Activated naive CD4-positive, alpha-beta T cell treated with anti-CD3 and anti-CD28 coated beads, Interleukin-2, amount 50 U/mL, for 24 hours (primary cell): ENCODE results near the gene SPOUT1.
"Not testable (repeated sequence)": the region's sequence is repeated elsewhere in the genome, so short reads cannot be mapped to it uniquely, and the experiment has no call there.

Experiments
- H3K27ac Mint-ChIP-seq: one replicate; pipeline ENCODE4 v1.8.0; 2021; ENCODE audit warnings: mild to moderate bottlenecking, mixed read lengths
- H3K27me3 Mint-ChIP-seq: one replicate; pipeline ENCODE4 v1.8.0; 2021; ENCODE audit warnings: mixed read lengths
- H3K36me3 Mint-ChIP-seq: one replicate; pipeline ENCODE4 v1.8.0; 2021; ENCODE audit warnings: mixed read lengths
- H3K4me1 Mint-ChIP-seq: one replicate; pipeline ENCODE4 v1.8.0; 2021; ENCODE audit warnings: mixed read lengths
- H3K4me3 Mint-ChIP-seq: one replicate; pipeline ENCODE4 v1.8.0; 2021; ENCODE audit warnings: mild to moderate bottlenecking, mixed read lengths
- H3K9me3 Mint-ChIP-seq: one replicate; pipeline ENCODE4 v1.8.0; 2021; ENCODE audit warnings: mixed read lengths

The SPOUT1 gene

GRCh38 chr9:128800061-128800460, 29.5 kb downstream of the SPOUT1 start:
- Mint-ChIP-seq H3K36me3 (peaks cover 3% of the 10 kb centered on the region), H3K27ac (no peak overlapping the region), H3K4me3 (no peak overlapping the region), H3K27me3 (no peaks in the 10 kb centered on the region), H3K4me1 (no peaks in the 10 kb centered on the region), H3K9me3 (no peaks in the 10 kb centered on the region)

- H3K27ac Mint-ChIP-seq = no peak overlapping the region
- H3K36me3 Mint-ChIP-seq = peaks cover 3% of the 10 kb centered on the region
- no peaks in the 10 kb centered on the region for H3K4me1 Mint-ChIP-seq
These were observed 30.7 kb downstream of the SPOUT1 start for GRCh38 chr9:128798896-128799295.

DNA sequence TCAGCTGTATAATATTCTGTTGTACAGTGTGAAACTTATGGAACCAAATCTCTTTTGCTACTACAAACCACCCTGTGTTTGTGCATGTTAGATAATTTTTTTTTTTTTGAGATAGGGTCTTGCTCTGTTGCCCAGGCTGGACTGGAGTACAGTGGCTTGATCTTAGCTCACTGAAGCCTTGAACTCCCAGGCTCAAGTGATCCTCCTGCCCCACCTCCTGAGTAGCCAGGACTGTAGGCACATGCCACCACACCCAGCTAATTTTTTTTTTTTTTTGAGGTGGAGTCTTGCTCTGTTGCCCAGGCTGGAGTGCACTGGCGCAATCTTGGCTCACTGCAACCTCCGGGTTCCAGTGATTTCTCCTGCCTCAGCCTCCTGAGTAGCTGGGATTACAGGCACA, 34.6 kb downstream of the SPOUT1 start:
- not testable (repeated sequence) for H3K4me3 Mint-ChIP-seq, H3K27me3 Mint-ChIP-seq, H3K9me3 Mint-ChIP-seq, H3K4me1 Mint-ChIP-seq, H3K36me3 Mint-ChIP-seq, H3K27ac Mint-ChIP-seq

More at GRCh38 chr9:128798896-128799295, 30.7 kb downstream of the SPOUT1 start:
- H3K4me3 Mint-ChIP-seq = no peak overlapping the region
- no peaks in the 10 kb centered on the region for H3K27me3 Mint-ChIP-seq
- H3K9me3 Mint-ChIP-seq = no peaks in the 10 kb centered on the region

- Mint-ChIP-seq H3K27me3 (no peaks in the 10 kb centered on the region), H3K9me3 (no peaks in the 10 kb centered on the region), H3K27ac (no peak overlapping the region), H3K36me3 (peaks cover 2% of the 10 kb centered on the region), H3K4me1 (peaks cover 10% of the 10 kb centered on the region), H3K4me3 (no peak overlapping the region)
These were observed 36.5 kb downstream of the SPOUT1 start for GRCh38 chr9:128792978-128793686.

- H3K27ac Mint-ChIP-seq = no peak overlapping the region
- H3K27me3 Mint-ChIP-seq = no peaks in the 10 kb centered on the region
- no peaks in the 10 kb centered on the region for H3K9me3 Mint-ChIP-seq
- peaks cover 2% of the 10 kb centered on the region for H3K36me3 Mint-ChIP-seq
- no peak overlapping the region for H3K4me3 Mint-ChIP-seq
- H3K4me1 Mint-ChIP-seq = peaks cover 10% of the 10 kb centered on the region
These were observed 37.5 kb downstream of the SPOUT1 start for GRCh38 chr9:128792134-128792533.

DNA sequence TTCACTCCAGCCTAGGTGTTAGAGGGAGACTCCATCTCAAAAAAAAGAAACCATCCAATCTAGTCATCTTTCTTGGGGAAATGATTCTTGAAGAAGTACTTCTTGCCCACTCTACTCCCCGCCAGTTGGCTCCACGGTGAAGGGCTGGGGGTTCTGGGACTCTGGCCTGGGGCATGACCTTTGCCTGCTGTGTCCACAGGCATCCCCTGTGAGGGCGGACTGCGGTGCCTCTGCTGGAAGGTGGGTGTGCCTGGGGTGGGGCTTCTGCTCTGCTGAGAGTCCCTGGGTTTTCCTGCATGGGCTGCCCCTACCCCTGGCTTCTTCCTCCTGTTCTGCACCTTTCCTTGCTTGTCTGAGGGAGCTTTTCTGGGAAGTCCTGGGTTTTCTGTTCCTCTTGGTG, 39.1 kb downstream of the SPOUT1 start:
- Mint-ChIP-seq H3K36me3 (peaks cover 2% of the 10 kb centered on the region), H3K4me1 (peaks cover 10% of the 10 kb centered on the region), H3K27ac (no peak overlapping the region), H3K4me3 (no peak overlapping the region), H3K27me3 (no peaks in the 10 kb centered on the region), H3K9me3 (no peaks in the 10 kb centered on the region)

DNA sequence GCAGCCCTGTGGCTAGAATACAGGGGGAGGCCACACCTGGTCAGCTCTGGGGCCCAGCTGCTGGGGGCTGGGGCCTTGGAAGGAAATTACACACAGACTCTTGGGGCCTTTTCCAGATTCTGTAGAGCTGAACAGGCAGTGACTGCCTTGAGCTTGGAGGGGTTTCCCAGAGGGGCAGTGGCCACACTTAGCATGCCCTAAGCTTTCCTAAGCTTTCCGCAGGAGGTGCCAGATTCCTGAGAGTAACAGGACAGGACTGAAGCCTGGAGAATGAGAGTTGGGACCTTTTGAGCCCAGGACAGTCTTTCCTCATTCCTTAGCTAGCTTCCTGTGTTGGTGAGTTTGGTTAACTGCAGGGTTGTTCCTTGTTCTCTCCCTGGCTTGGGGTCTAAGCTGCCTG, 41.1 kb downstream of the SPOUT1 start:
- peak overlapping the region; percentile 91 for H3K4me3 Mint-ChIP-seq
- H3K9me3 Mint-ChIP-seq = no peaks in the 10 kb centered on the region
- H3K4me1 Mint-ChIP-seq = peaks cover 10% of the 10 kb centered on the region
- no peaks in the 10 kb centered on the region for H3K27me3 Mint-ChIP-seq
- H3K27ac Mint-ChIP-seq = no peak overlapping the region
- H3K36me3 Mint-ChIP-seq = no peaks in the 10 kb centered on the region

GRCh38 chr9:128787659-128788058, 41.9 kb downstream of the SPOUT1 start:
- Mint-ChIP-seq H3K27me3 (no peaks in the 10 kb centered on the region), H3K4me3 (peak overlapping the region; percentile 91), H3K27ac (peak overlapping the region; percentile 80), H3K4me1 (peaks cover 5% of the 10 kb centered on the region), H3K9me3 (no peaks in the 10 kb centered on the region), H3K36me3 (no peaks in the 10 kb centered on the region)

DNA sequence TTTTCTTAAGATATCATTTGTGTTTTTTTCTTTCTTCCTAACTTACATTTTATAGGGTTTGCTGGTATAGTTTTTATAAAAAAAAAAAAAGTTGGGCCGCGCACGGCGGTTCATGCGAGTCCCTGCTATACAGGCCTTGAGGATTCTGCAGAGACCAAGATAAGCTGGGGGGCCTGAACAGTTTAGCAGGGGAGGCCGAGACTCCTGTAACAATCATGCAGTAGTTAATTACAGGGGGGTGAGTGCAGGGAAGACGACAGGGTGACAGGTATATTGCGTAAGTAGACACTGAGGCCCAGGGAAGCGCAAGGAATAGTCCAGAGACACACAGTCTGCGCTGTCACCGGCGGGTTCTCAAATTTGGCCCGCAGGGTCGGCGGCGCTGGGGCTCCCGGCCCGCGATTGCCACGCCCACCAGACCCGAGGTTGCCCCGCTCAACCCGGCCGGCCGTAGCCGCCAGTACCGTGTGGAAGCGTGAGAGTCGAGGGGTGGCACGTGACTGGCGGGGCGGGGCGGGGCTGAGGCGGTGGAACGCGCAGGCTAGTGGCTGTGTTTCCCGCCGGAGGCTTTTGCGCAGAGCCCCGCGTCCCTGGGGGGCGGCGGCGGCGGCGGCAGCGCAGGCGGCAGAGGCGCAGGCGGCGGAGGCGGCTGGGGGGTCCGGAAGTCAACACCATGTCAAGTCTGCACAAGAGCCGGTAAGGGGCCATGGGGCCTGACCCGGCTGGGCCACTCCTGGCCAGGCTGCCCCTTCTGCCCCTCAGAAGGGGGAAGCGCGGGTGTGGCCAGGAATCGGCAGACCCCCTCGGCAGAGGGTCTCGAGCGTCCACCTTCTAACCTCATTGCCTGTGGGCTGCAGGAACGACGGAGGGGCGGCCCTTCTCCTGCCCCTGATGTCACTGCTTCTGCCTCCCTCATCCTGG, 42.7 kb downstream of the SPOUT1 start, which contains the start of gene TBC1D13:
Gene TBC1D13, plus strand, starts transcription at position 573 of the 921 bp plus-strand sequence. Its CDS starts 101 bp downstream, at position 674.
- Mint-ChIP-seq H3K36me3 (no peaks in the 10 kb centered on the region), H3K4me3 (peak within 1 kb of the TSS; percentile 91), H3K27me3 (no peaks in the 10 kb centered on the region), H3K4me1 (peaks cover 5% of the 10 kb centered on the region), H3K9me3 (no peaks in the 10 kb centered on the region), H3K27ac (peak within 1 kb of the TSS; percentile 84)

- no peaks in the 10 kb centered on the region for H3K36me3 Mint-ChIP-seq
- H3K27me3 Mint-ChIP-seq = no peaks in the 10 kb centered on the region
- no peak overlapping the region for H3K27ac Mint-ChIP-seq
- no peaks in the 10 kb centered on the region for H3K9me3 Mint-ChIP-seq
- H3K4me1 Mint-ChIP-seq = peaks cover 5% of the 10 kb centered on the region
- peak overlapping the region; percentile 36 for H3K4me3 Mint-ChIP-seq
These were observed 44.2 kb downstream of the SPOUT1 start for GRCh38 chr9:128785427-128785826.

DNA sequence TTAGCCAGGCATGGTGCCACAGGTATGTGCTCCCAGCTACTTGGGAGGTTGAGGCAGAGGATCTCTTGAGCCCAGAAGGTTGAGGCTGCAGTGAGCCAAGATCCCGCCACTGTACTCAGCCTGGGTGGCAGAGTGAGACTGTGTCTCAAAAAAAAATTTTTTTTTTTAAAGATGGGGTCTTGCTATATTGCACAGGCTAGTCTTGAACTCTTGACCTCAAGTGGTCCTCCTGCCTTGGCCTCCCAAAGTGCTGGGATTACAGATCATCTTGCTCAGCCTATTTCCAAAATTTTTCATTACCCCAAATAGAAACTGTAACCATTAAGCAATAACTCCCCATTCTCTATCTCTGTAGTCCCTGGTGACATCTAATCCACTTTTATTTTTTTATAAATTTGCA, 46.9 kb downstream of the SPOUT1 start:
- Mint-ChIP-seq H3K27me3 (no peaks in the 10 kb centered on the region), H3K36me3 (no peaks in the 10 kb centered on the region), H3K9me3 (no peaks in the 10 kb centered on the region), H3K27ac (no peak overlapping the region), H3K4me1 (no peaks in the 10 kb centered on the region), H3K4me3 (no peak overlapping the region)

- H3K27ac Mint-ChIP-seq = no peak overlapping the region
- no peaks in the 10 kb centered on the region for H3K27me3 Mint-ChIP-seq
- no peaks in the 10 kb centered on the region for H3K36me3 Mint-ChIP-seq
- H3K9me3 Mint-ChIP-seq = no peaks in the 10 kb centered on the region
- no peaks in the 10 kb centered on the region for H3K4me1 Mint-ChIP-seq
- no peak overlapping the region for H3K4me3 Mint-ChIP-seq
These were observed 48.2 kb downstream of the SPOUT1 start for GRCh38 chr9:128781187-128782070.

DNA sequence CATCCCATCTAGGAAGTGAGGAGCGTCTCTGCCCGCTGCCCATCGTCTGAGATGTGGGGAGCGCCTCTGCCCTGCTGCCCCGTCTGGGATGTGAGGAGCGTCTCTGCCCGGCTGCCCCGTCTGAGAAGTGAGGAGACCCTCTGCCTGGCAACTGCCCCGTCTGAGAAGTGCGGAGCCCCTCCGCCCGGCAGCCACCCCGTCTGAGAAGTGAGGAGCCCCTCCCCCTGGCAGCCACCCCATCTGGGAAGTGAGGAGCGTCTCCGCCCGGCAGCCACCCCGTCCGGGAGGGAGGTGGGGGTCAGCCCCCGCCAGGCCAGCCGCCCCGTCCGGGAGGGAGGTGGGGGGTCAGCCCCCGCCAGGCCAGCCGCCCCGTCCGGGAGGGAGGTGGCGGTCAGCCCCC, 49.5 kb downstream of the SPOUT1 start:
- not testable (repeated sequence) for H3K36me3 Mint-ChIP-seq, H3K27me3 Mint-ChIP-seq, H3K4me1 Mint-ChIP-seq, H3K4me3 Mint-ChIP-seq, H3K9me3 Mint-ChIP-seq, H3K27ac Mint-ChIP-seq

DNA sequence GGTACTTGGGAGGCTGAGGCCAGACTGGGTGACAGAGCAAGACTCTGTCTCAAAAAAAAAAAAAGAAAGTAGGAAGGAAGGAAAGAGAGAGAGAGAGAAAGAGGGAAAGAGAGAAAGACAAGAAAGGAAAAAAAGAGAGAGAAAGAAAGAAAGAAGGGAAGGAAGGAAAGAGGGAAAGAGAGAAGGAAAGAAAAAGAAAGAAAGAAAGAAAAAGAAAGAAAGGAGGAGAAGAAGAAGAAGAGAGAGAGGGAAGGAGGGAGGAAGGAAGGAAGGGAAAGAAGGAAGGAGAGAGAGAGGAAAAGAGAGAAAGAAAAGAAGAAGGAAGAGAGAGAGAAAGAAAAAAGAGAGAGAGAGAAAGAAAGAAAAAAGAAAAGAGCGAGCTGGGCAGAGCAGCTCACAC, 54.8 kb downstream of the SPOUT1 start:
- Mint-ChIP-seq H3K4me3 (no peak overlapping the region), H3K27ac (no peak overlapping the region), H3K9me3 (no peaks in the 10 kb centered on the region), H3K27me3 (no peaks in the 10 kb centered on the region), H3K36me3 (no peaks in the 10 kb centered on the region), H3K4me1 (peaks cover 14% of the 10 kb centered on the region)

GRCh38 chr9:128773049-128773448, 56.5 kb downstream of the SPOUT1 start:
- Mint-ChIP-seq H3K4me3 (peak overlapping the region; percentile 97), H3K27me3 (no peaks in the 10 kb centered on the region), H3K27ac (no peak overlapping the region), H3K9me3 (no peaks in the 10 kb centered on the region), H3K36me3 (no peaks in the 10 kb centered on the region), H3K4me1 (peaks cover 24% of the 10 kb centered on the region)
